CD14-positive monocyte (primary cell): Measurements from ENCODE around the gene PCID2. TPM values are rescaled to one million over a fixed set of nuclear protein-coding genes. Genes with fewer than 3 reads are reported as not detected.

Experiments used
- DNase-seq, 3 donors: peaks; one replicate each; pipeline ENCODE4 v3.0.0-alpha.2; 2011 to 2022
- H2AFZ ChIP-seq: 2 replicates; pipeline ENCODE4 v1.6.0; 2012; ENCODE audit warnings: mild to moderate bottlenecking, low read depth, low read length, inconsistent platforms; ENCODE audit not compliant: insufficient read depth, poor library complexity, severe bottlenecking
- H3K27ac ChIP-seq, 2 donors: 1 replicate in 1 of 2; 2 replicates in 1 of 2; pipeline ENCODE4 v1.5.1; 2012 to 2013; ENCODE audit warnings: low read length in 2 of 2, control low read depth in 1 of 2, inconsistent platforms in 1 of 2, low read depth in 1 of 2, mild to moderate bottlenecking in 1 of 2
- H3K27me3 ChIP-seq, 2 donors: one replicate each; pipeline versions ENCODE4 v1.6.0 to v1.6.1; 2011 to 2013; ENCODE audit warnings: low read length in 2 of 2; ENCODE audit not compliant: control insufficient read depth in 2 of 2, insufficient read depth in 2 of 2
- H3K36me3 ChIP-seq, 2 donors: replicated peaks in 1 of 2; 1 replicate in 1 of 2; 2 replicates in 1 of 2; pipeline versions ENCODE4 v1.5.1 to v1.6.1; 2012 to 2013; ENCODE audit warnings: low read length in 2 of 2, control low read depth in 1 of 2, inconsistent platforms in 1 of 2, mild to moderate bottlenecking in 1 of 2; ENCODE audit not compliant: insufficient read depth in 2 of 2, control insufficient read depth in 1 of 2
- H3K4me1 ChIP-seq, 2 donors: 1 replicate in 1 of 2; 2 replicates in 1 of 2; pipeline versions ENCODE4 v1.5.1 to v1.6.1; 2012 to 2013; ENCODE audit warnings: low read length in 2 of 2, control low read depth in 1 of 2, inconsistent platforms in 1 of 2, mild to moderate bottlenecking in 1 of 2, moderate library complexity in 1 of 2; ENCODE audit not compliant: insufficient read depth in 2 of 2, control insufficient read depth in 1 of 2
- H3K4me2 ChIP-seq: replicated peaks from 2 replicates; pipeline ENCODE3; 2012; ENCODE audit warnings: low read length, moderate library complexity, mild to moderate bottlenecking; ENCODE audit not compliant: poor library complexity, severe bottlenecking; ENCODE audit errors: extremely low read depth
- H3K4me3 ChIP-seq, 3 experiments: fragments of 200-600 bp in 1 of 3; sonication (generic) in 1 of 3; replicated peaks in 1 of 3; 1 replicate in 2 of 3; 2 replicates in 1 of 3; pipeline ENCODE4 v1.5.1; 2011 to 2013; ENCODE audit warnings: low read length in 3 of 3, mild to moderate bottlenecking in 3 of 3, control low read depth in 2 of 3, low read depth in 2 of 3, inconsistent platforms in 1 of 3, moderate library complexity in 1 of 3
- H3K79me2 ChIP-seq: 2 replicates; pipeline ENCODE4 v1.6.0; 2012; ENCODE audit warnings: mild to moderate bottlenecking, control low read depth, inconsistent platforms, low read length, moderate library complexity; ENCODE audit not compliant: insufficient read depth
- H3K9ac ChIP-seq: 2 replicates; pipeline ENCODE4 v1.6.0; 2017; ENCODE audit warnings: low read length, mild to moderate bottlenecking; ENCODE audit not compliant: insufficient read depth, poor library complexity, severe bottlenecking
- H3K9me3 ChIP-seq, 2 donors: replicated peaks in 1 of 2; 1 replicate in 1 of 2; 2 replicates in 1 of 2; pipeline versions ENCODE4 v1.5.1 to v1.6.1; 2012 to 2013; ENCODE audit warnings: low read length in 2 of 2, control low read depth in 1 of 2; ENCODE audit not compliant: control insufficient read depth in 1 of 2, insufficient read depth in 1 of 2
- H4K20me1 ChIP-seq: 2 replicates; pipeline ENCODE4 v1.6.0; 2012; ENCODE audit warnings: mild to moderate bottlenecking, low read length, control low read depth, moderate library complexity; ENCODE audit not compliant: insufficient read depth
- H3K27ac Mint-ChIP-seq, 7 donors: one replicate each; pipeline ENCODE4 v1.8.0; 2020; ENCODE audit warnings: mild to moderate bottlenecking in 7 of 7, mixed read lengths in 7 of 7, moderate library complexity in 6 of 7, inconsistent platforms in 2 of 7
- H3K27me3 Mint-ChIP-seq, 3 donors: one replicate each; pipeline ENCODE4 v1.8.0; 2021 to 2022; ENCODE audit warnings: low read depth in 3 of 3, mild to moderate bottlenecking in 3 of 3, mixed read lengths in 3 of 3, moderate library complexity in 3 of 3, inconsistent platforms in 1 of 3
- H3K36me3 Mint-ChIP-seq, 2 donors: one replicate each; pipeline ENCODE4 v1.8.0; 2020; ENCODE audit warnings: mixed read lengths in 2 of 2, inconsistent platforms in 1 of 2, mild to moderate bottlenecking in 1 of 2
- H3K4me1 Mint-ChIP-seq: one replicate; pipeline ENCODE4 v1.8.0; 2020; ENCODE audit warnings: mild to moderate bottlenecking, mixed read lengths
- H3K4me3 Mint-ChIP-seq, 2 donors: one replicate each; pipeline ENCODE4 v1.8.0; 2020; ENCODE audit warnings: mild to moderate bottlenecking in 2 of 2, mixed read lengths in 2 of 2, moderate library complexity in 1 of 2
- H3K9me3 Mint-ChIP-seq, 7 donors: one replicate each; pipeline ENCODE4 v1.8.0; 2020 to 2022; ENCODE audit warnings: mixed read lengths in 7 of 7, mild to moderate bottlenecking in 6 of 7, moderate library complexity in 6 of 7, inconsistent platforms in 2 of 7
- CTCF ChIP-seq: fragments of 200-600 bp; IDR thresholded peaks from one replicate; pipeline ENCODE4 v1.8.0; 2022; ENCODE audit warnings: antibody characterized with exemption, mild to moderate bottlenecking
- WGBS: methylation state at CpG from one replicate; pipeline ENCODE4 v1.1.5; 2013; ENCODE audit warnings: missing lambda C conversion rate; ENCODE audit not compliant: insufficient coverage; 5-methylcytosine and 5-hydroxymethylcytosine counted together
- intact Hi-C, 2 donors: fragments of 100-400 bp; cut with micrococcal nuclease; formaldehyde crosslinking; loops; one replicate each; pipeline versions ENCODE4 v1.15.0 to v1.15.1; 2023
- polyA plus RNA-seq, 3 donors: library from polyadenylated mRNA; depleted of rRNA in 1 of 3; unstranded in 2 of 3; stranded (reverse) in 1 of 3; fragments of 300-500 nt in 2 of 3; fragments of >200 nt in 1 of 3; fragmentation: Illumina TruSeq in 2 of 3; gene quantifications; 1 replicate in 2 of 3; 2 replicates in 1 of 3; pipeline ENCODE4 v1.2.3, GENCODE V29; 2012 to 2021
- small RNA-seq: library from RNA; depleted of rRNA; stranded (forward); fragments of <200 nt; gene quantifications from one replicate; pipeline ENCODE3, GENCODE V24; 2012; ENCODE audit warnings: low read depth; ENCODE audit not compliant: insufficient read length

Gene PCID2
- polyA plus RNA-seq, 3 donors, result 31.5 to 39.8 (median 34.2) TPM

GRCh38 chr13:113129921-113130750 lies 78.3 kb downstream of the PCID2 start:
- no peaks in the 10 kb centered on the region for H3K79me2 ChIP-seq
- H3K9ac ChIP-seq, result peak overlapping the region; percentile 10
- TF ChIP-seq CTCF, result no peak
- WGBS, result 39% methylated on average over 54 of the region's 60 CpGs
- H3K9me3 ChIP-seq, result peaks cover 0 to 5% of the 10 kb centered on the region in 2 donors
- H4K20me1 ChIP-seq, result no peaks in the 10 kb centered on the region
- peak overlapping the region; percentile 65 to 79 for H3K4me3 Mint-ChIP-seq
- peaks cover 5 to 20% (median 12%) of the 10 kb centered on the region in 7 donors for H3K9me3 Mint-ChIP-seq
- peak overlapping the region; percentile 1 to 61 (median 31) for H3K4me3 ChIP-seq
- peaks cover 9 to 44% of the 10 kb centered on the region in 2 donors for H3K27me3 ChIP-seq
- H3K4me1 Mint-ChIP-seq, result peaks cover 10% of the 10 kb centered on the region
- H3K4me1 ChIP-seq, result peaks cover 4 to 9% of the 10 kb centered on the region in 2 donors
- peak overlapping the region; percentile 32 for H3K4me2 ChIP-seq
- peaks cover 19 to 61% (median 49%) of the 10 kb centered on the region in 3 donors for H3K27me3 Mint-ChIP-seq
- DNase-seq, result no peak
- intact Hi-C loops, result no loop called here
- H3K36me3 Mint-ChIP-seq, result no peaks in the 10 kb centered on the region
- peak overlapping the region; percentile 79 for H2AFZ ChIP-seq
- no peaks in the 10 kb centered on the region for H3K36me3 ChIP-seq
- peak overlapping the region in 1 of 7 donors; percentile 2 for H3K27ac Mint-ChIP-seq
- no peak overlapping the region for H3K27ac ChIP-seq

- TF ChIP-seq CTCF, result no peak
- Histone ChIP-seq H3K9me3 (peaks cover 0 to 5% of the 10 kb centered on the region in 2 donors), H2AFZ (peak overlapping the region; percentile 79), H3K79me2 (no peaks in the 10 kb centered on the region), H3K9ac (peak overlapping the region; percentile 10), H3K36me3 (no peaks in the 10 kb centered on the region), H3K4me2 (peak overlapping the region; percentile 32), H3K27me3 (peaks cover 9 to 44% of the 10 kb centered on the region in 2 donors), H3K4me1 (peaks cover 4 to 9% of the 10 kb centered on the region in 2 donors), H4K20me1 (no peaks in the 10 kb centered on the region), H3K4me3 (peak overlapping the region in 2 of 3 experiments; percentile 31 to 61), H3K27ac (no peak overlapping the region)
- Mint-ChIP-seq H3K4me1 (peaks cover 10% of the 10 kb centered on the region), H3K4me3 (peak overlapping the region; percentile 65 to 79), H3K9me3 (peaks cover 5 to 19% (median 11%) of the 10 kb centered on the region in 7 donors), H3K27ac (peak overlapping the region in 1 of 7 donors; percentile 49), H3K36me3 (no peaks in the 10 kb centered on the region), H3K27me3 (peaks cover 18 to 61% (median 49%) of the 10 kb centered on the region in 3 donors)
- 65% methylated on average over 27 of the region's 27 CpGs for WGBS
- DNase-seq, result no peak
- intact Hi-C loops, result no loop called here
Observed at GRCh38 chr13:113129480-113129879, 79.0 kb downstream of the PCID2 start.

Small RNAs within 50 kb of the gene (small RNA-seq; reads per million reads assigned to genes)
- gene AL137002.1, result not detected

Other genes with a start within 250 kb of the PCID2 start
- gene MCF2L, start 239.5 kb downstream of the PCID2 start, polyA plus RNA-seq, result not detected
- not detected for gene F7, start 102.9 kb downstream of the PCID2 start, polyA plus RNA-seq
- gene F10, start 85.9 kb downstream of the PCID2 start, polyA plus RNA-seq, result not detected
- gene PROZ, start 50.0 kb downstream of the PCID2 start, polyA plus RNA-seq, result not detected
- 10 to 100 TPM; 32.0 to 53.9 (median 33.7) TPM for gene CUL4A, start 944 bp upstream of the PCID2 start, polyA plus RNA-seq
- 100 to 1,000 TPM in 1 of 3 donors, 10 to 100 TPM in 2; 22.0 to 122 (median 24.5) TPM for gene LAMP1, start 88.6 kb upstream of the PCID2 start, polyA plus RNA-seq
- gene GRTP1, start 155.5 kb upstream of the PCID2 start, polyA plus RNA-seq, result not detected
- under 1 TPM; 0.15 to 0.52 (median 0.27) TPM for gene ADPRHL1, start 244.8 kb upstream of the PCID2 start, polyA plus RNA-seq